ENCODE results near the gene LDLRAD1.

Gene LDLRAD1

DNA sequence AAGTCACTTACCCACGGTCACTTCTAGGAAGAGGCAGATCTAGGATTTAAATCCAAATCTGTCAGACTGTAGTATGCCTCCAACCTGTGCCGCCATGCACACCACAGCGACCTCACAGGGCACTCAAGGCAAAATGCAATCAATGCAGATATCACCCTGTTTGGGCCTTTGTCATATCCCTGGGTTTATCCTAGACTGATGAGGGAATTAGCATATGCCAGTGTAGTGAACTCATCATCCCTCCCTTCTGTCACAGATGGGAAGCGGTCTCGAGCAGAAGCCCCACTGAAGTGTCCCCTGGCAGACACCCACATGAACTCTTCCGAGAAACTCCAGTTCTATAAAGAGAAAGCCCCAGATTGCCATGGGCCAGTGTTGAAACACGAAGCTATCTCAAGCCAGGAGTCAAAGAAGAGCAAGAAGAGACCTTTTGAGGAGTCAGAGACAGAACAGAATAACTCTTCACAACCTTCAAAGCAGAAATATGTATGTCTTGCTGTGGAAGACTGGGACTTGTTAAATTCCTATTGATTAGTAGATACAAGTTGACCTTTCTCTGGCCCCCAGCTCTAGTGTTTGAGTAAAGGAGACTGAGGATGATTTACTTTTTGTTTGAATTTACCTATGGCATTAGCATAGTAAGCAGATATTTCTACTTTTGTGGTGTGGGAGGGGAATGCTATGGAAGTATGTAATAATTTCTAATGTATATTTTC, 50.4 kb downstream of the LDLRAD1 start:
- no peak for TF ChIP-seq CTCF (IDR thresholded peaks at IDR 0.05)
- H3K27me3 ChIP-seq (ENCODE audit: control insufficient read depth, insufficient read depth, low read length): no peaks in the 10 kb centered on the region
- no peak overlapping the region for H3K27ac ChIP-seq
- H3K79me2 ChIP-seq: no peaks in the 10 kb centered on the region
- H3K4me2 ChIP-seq (ENCODE audit: low read length): no peak overlapping the region
- H3K9me3 ChIP-seq (ENCODE audit: control insufficient read depth, low read length): no peaks in the 10 kb centered on the region
- H3K4me1 ChIP-seq: no peaks in the 10 kb centered on the region
- H3K9ac ChIP-seq: no peak overlapping the region
- no peak overlapping the region for H3K4me3 ChIP-seq (ENCODE audit: low read depth, low read length)
- no peak overlapping the region for H2AFZ ChIP-seq
- no peaks in the 10 kb centered on the region for H3K36me3 ChIP-seq (ENCODE audit: control insufficient read depth, insufficient read depth, low read length)

- no peaks in the 10 kb centered on the region for H3K36me3 ChIP-seq (ENCODE audit: control insufficient read depth, insufficient read depth, low read length)
- no peak for TF ChIP-seq CTCF (IDR thresholded peaks at IDR 0.05)
Observed at GRCh38 chr1:53966794-53967193, 51.2 kb downstream of the LDLRAD1 start.

GRCh38 chr1:53964109-53964508, 53.9 kb downstream of the LDLRAD1 start:
- Histone ChIP-seq H3K9me3 (ENCODE audit: control insufficient read depth, low read length) (no peaks in the 10 kb centered on the region), H3K4me3 (ENCODE audit: low read depth, low read length) (no peak overlapping the region), H3K9ac (no peak overlapping the region), H3K27me3 (ENCODE audit: control insufficient read depth, insufficient read depth, low read length) (no peaks in the 10 kb centered on the region), H3K27ac (no peak overlapping the region), H3K36me3 (ENCODE audit: control insufficient read depth, insufficient read depth, low read length) (no peaks in the 10 kb centered on the region), H2AFZ (no peak overlapping the region), H3K4me1 (no peaks in the 10 kb centered on the region), H3K4me2 (ENCODE audit: low read length) (no peak overlapping the region), H3K79me2 (no peaks in the 10 kb centered on the region)
- TF ChIP-seq CTCF (IDR thresholded peaks at IDR 0.05): no peak

More at GRCh38 chr1:53966794-53967193, 51.2 kb downstream of the LDLRAD1 start:
- Histone ChIP-seq H3K4me1 (no peaks in the 10 kb centered on the region), H3K27ac (no peak overlapping the region), H3K79me2 (no peaks in the 10 kb centered on the region), H3K4me3 (ENCODE audit: low read depth, low read length) (no peak overlapping the region), H3K4me2 (ENCODE audit: low read length) (no peak overlapping the region), H2AFZ (no peak overlapping the region), H3K9me3 (ENCODE audit: control insufficient read depth, low read length) (no peaks in the 10 kb centered on the region), H3K27me3 (ENCODE audit: control insufficient read depth, insufficient read depth, low read length) (no peaks in the 10 kb centered on the region), H3K9ac (no peak overlapping the region)

DNA sequence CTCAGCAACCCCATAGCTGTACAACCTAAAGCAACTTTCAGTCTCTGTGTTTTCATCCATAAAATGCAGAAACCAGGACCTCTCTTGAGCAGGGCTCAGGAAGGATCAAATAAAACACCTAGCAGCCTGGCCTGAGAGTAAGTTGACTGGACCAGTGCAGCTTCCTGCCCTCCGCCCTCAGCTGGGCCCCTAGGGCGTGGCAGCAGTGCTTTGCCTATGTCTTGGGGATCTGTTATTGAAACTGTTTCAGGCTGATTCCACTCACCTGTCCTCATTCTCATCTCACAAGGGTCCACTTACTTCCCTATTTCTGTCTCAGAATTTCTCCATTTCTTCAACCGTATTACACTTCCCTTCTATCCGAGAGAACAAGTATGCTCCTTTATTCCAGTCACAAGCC, 54.5 kb downstream of the LDLRAD1 start:
- Histone ChIP-seq H3K4me2 (ENCODE audit: low read length) (no peak overlapping the region), H3K36me3 (ENCODE audit: control insufficient read depth, insufficient read depth, low read length) (no peaks in the 10 kb centered on the region)

More for the DNA sequence above, 54.5 kb downstream of the LDLRAD1 start:
- Histone ChIP-seq H2AFZ (no peak overlapping the region), H3K27ac (no peak overlapping the region), H3K9ac (no peak overlapping the region), H3K4me1 (no peaks in the 10 kb centered on the region), H3K9me3 (ENCODE audit: control insufficient read depth, low read length) (no peaks in the 10 kb centered on the region), H3K27me3 (ENCODE audit: control insufficient read depth, insufficient read depth, low read length) (no peaks in the 10 kb centered on the region), H3K4me3 (ENCODE audit: low read depth, low read length) (no peak overlapping the region), H3K79me2 (no peaks in the 10 kb centered on the region)
- TF ChIP-seq CTCF (IDR thresholded peaks at IDR 0.05): no peak
